Measurements from ENCODE around the gene C1orf35. TPM values are rescaled to one million over a fixed set of nuclear protein-coding genes. Genes with fewer than 3 reads are reported as not detected.

C1orf35 gene
- total RNA-seq: 10 to 100 TPM; 11.5 to 17.0 (median 15.7) TPM

- H3K27ac ChIP-seq: peak within 1 kb of the TSS; percentile 84 to 94
- peaks cover under 1% of the 10 kb centered on the region for H3K36me3 ChIP-seq
- H3K4me3 ChIP-seq: peak within 1 kb of the TSS; percentile 66 to 94 (median 69)
- intact Hi-C loops (cut with DNase I; ENCODE audit: low total_unique reads): no loop called here
- TF ChIP-seq CTCF (IDR thresholded peaks at IDR 0.05): no peak
- peak; percentile 61 for TF ChIP-seq POLR2A (IDR thresholded peaks at IDR 0.05)
- peak; percentile 78 to 96 (median 92) for TF ChIP-seq POLR2AphosphoS5 (IDR thresholded peaks at IDR 0.05)
- peaks cover 9 to 11% of the 10 kb centered on the region in 2 donors for H3K4me1 ChIP-seq
- no peaks in the 10 kb centered on the region for H3K9me3 ChIP-seq
- H3K27me3 ChIP-seq: no peaks in the 10 kb centered on the region
- DNase-seq (ENCODE audit: low spot score in 2 of 2): peak; percentile 90 to 94
Measured at GRCh38 chr1:228102791-228103620, at the start of gene C1orf35. Gene C1orf35 (minus strand): TSS chr1:228103325. CDS start chr1:228103227, 98 bp downstream.

- Histone ChIP-seq H3K9me3 (no peaks in the 10 kb centered on the region), H3K27me3 (no peaks in the 10 kb centered on the region), H3K36me3 (no peaks in the 10 kb centered on the region), H3K4me3 (no peak overlapping the region), H3K27ac (no peak overlapping the region), H3K4me1 (peaks cover 0 to 16% of the 10 kb centered on the region in 2 donors)
- TF ChIP-seq POLR2A (IDR thresholded peaks at IDR 0.05): no peak
- TF ChIP-seq POLR2AphosphoS5 (IDR thresholded peaks at IDR 0.05): no peak
- DNase-seq (ENCODE audit: low spot score in 2 of 2): no peak
- intact Hi-C loops (cut with DNase I; ENCODE audit: low total_unique reads): no loop called here
Measured at GRCh38 chr1:228152918-228153258, 49.8 kb upstream of the C1orf35 start.

DNA sequence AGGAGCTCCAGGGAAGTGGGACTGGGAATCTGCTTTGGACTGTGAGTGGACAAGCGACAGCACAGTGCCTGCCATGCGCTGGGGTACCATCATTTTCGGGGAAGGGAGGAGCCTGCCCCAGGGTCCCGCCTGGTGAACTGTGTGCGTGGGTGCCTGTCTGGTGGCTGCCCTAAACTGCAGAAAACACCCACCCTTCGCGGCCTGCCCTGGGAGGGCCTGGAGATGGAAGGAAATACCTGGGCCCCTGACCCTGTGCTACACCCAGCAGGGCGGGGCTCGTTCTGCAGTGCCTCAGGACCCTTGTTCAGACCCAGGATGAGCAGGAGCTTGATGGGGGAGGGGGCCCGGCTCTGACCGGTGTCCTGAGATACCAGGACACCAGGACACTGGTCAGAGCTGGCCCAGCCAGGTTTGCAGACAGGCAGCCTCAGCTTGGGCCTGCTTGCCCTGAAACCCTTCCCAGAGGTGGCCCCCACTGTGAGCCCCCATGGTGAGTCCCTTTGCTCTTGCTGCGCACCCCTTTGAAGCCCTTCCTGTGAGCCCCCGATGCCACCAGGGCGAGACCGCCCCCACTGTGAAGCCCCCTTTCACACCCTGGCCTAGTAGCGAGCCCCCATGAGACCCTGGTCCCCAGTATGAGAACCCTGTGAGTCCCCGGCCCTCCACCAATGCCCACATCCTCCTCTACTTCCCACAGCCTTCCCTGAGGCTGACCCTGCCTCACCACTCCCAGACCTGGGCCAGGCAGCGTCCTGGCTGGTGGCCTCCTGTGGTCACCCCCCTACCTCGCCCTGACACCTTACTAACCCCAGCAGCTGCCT is 49.2 kb upstream of the C1orf35 start:
- H3K9me3 ChIP-seq: no peaks in the 10 kb centered on the region
- H3K27me3 ChIP-seq: no peaks in the 10 kb centered on the region
- no peak overlapping the region for H3K27ac ChIP-seq
- H3K4me1 ChIP-seq: peaks cover 0 to 16% of the 10 kb centered on the region in 2 donors
- no peak for TF ChIP-seq CTCF (IDR thresholded peaks at IDR 0.05)
- TF ChIP-seq POLR2A (IDR thresholded peaks at IDR 0.05): no peak
- no peak for TF ChIP-seq POLR2AphosphoS5 (IDR thresholded peaks at IDR 0.05)
- H3K36me3 ChIP-seq: no peaks in the 10 kb centered on the region
- H3K4me3 ChIP-seq: no peak overlapping the region
- intact Hi-C loops (cut with DNase I; ENCODE audit: low total_unique reads): no loop called here
- DNase-seq (ENCODE audit: low spot score in 2 of 2): no peak

DNA sequence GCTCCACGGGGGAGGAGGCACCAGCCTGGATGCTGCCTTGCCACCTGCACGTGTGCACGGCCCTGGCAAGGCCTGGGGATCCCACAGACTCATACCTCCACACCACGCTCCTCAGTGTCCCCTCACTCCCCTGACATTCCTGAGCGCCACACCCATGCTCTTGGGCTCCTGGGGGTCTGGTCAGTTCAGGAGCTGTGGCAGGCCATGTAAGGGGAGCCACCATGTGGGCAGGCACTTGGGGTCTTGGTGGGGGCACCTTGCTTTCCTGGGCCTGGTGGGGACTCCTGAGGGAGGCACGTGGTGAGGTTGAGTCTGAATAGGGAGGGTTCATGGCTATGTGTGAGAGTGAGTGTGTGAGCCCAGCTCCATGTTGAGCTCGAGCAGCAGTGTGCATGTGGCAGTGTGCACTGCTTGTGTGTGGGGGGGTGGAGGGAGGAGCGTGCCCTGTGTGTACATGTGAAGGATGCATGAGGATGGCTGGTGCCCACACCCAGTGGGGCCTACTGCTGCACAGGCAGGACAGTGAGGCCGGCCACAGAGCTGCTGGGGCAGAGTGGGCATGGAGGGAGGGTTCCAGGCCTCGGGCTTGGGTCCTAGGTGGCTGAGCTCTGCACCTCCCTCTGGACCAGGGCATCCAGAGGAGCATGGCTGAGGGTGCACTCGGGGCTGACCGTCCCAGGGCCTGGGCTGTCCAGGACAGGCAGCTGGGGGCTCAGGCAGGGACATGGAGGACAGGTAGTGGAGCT is 48.2 kb upstream of the C1orf35 start:
- DNase-seq (ENCODE audit: low spot score in 2 of 2): peak in 1 of 2 donors; percentile 47
- Histone ChIP-seq H3K4me3 (peak overlapping the region in 1 of 3 donors; percentile 50), H3K27ac (peak overlapping the region; percentile 60 to 82), H3K9me3 (no peaks in the 10 kb centered on the region), H3K36me3 (no peaks in the 10 kb centered on the region), H3K4me1 (peaks cover 0 to 16% of the 10 kb centered on the region in 2 donors), H3K27me3 (no peaks in the 10 kb centered on the region)
- TF ChIP-seq CTCF (IDR thresholded peaks at IDR 0.05) (no peak), POLR2AphosphoS5 (IDR thresholded peaks at IDR 0.05) (no peak), POLR2A (IDR thresholded peaks at IDR 0.05) (no peak)
- intact Hi-C loops (cut with DNase I; ENCODE audit: low total_unique reads): no loop called here

- H3K27me3 ChIP-seq: no peaks in the 10 kb centered on the region
- peak in 1 of 2 donors; percentile 50 for DNase-seq (ENCODE audit: low spot score in 2 of 2)
- H3K9me3 ChIP-seq: no peaks in the 10 kb centered on the region
- intact Hi-C loops (cut with DNase I; ENCODE audit: low total_unique reads): no loop called here
- H3K27ac ChIP-seq: peak overlapping the region; percentile 60 to 82
- peak in 1 of 3 donors; percentile 31 for TF ChIP-seq POLR2AphosphoS5 (IDR thresholded peaks at IDR 0.05)
- no peak for TF ChIP-seq CTCF (IDR thresholded peaks at IDR 0.05)
- TF ChIP-seq POLR2A (IDR thresholded peaks at IDR 0.05): no peak
- H3K4me1 ChIP-seq: peaks cover 0 to 16% of the 10 kb centered on the region in 2 donors
- H3K4me3 ChIP-seq: peak overlapping the region; percentile 7 to 50 (median 22)
- no peaks in the 10 kb centered on the region for H3K36me3 ChIP-seq
Measured at GRCh38 chr1:228150461-228151179, 47.5 kb upstream of the C1orf35 start.
